AML-193 (cell line): Measurements from ENCODE around the gene SLC12A9.
"Not testable (repeated sequence)": the region's sequence is repeated elsewhere in the genome, so short reads cannot be mapped to it uniquely, and the experiment has no call there.

Source experiments
- DNase-seq, 2 experiments: peaks; one replicate each; lab custom pipeline; 2025; lab: John Stamatoyannopoulos, UW

SLC12A9 gene

DNA sequence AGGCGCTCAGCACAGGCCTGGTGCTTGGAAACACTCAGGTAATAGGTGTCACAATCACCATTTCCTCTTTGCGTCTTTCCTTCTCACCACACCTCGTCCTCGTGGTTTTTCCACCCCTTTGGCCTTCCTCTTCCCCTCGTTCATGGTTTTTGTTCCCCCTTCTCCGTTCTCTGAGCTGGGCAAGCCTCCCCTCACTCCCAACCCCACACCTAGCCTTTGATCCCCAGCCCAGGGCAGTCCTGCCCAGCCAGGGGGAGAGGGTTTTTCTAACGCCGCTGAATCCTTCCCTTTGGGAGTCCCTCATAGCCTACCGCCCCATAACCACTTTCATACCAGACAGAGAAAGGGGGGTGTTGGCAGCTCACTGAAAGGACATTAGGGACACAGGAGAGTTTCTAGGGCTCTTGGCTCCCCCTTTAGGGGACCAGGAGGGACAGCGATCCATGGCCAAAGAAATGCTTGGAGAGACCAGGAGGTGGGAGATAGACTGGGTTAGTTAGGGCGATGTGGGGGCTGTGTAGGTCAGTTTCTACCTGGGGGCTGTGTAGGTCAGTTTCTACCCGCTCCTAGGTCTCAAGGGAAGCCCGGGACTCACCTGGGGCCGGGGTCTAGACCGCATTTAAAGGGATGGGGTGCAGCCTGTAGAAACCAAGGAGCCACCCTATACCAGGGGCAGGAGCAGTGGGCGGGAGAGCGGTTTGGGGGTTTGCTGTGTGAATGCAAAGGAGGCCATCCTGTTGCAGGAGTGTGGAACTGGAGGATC lies 26.6 kb upstream of the SLC12A9 start:
- DNase-seq, result peak; percentile 40 to 43

DNA sequence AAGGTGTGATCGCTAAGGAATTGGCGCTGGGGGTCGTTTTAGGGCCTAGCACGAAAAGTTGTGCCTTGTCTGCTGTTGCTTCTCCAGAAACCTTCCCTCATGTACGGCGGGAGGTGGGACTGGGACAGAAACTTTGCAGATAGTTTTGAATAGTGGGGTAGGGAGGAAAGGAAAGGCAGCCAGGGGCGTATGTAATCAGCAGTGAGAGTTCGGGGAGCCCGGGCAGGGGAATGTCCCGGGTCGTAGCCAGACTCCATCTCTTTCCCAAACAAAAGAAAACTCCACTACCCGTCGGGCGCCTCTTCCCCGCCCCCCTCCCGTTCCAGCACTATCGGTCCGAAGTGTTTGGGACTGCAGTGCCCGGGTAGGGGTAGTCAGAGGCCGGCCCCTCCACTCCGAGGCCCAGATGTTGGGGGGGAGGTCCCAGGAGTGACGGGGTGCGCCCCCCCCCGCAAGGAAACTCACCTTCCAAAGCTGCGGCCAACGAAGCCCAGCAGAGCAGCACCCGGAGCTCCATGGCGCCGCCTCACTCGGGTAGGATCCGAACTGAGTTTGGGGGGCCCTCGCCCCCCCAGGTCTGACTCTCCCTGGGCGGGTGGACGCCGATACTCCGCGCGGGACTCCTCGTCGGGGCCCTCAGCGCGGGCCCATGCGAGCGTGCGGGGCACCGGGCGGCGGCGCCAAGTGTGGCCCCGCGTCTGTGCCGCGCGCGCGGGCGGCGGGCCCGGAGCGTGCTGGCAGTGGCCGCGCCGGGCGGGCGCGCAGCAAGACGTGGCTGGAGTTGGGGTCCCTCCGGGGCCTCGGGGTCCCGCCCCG lies 25.8 kb upstream of the SLC12A9 start:
- no peak for DNase-seq

DNA sequence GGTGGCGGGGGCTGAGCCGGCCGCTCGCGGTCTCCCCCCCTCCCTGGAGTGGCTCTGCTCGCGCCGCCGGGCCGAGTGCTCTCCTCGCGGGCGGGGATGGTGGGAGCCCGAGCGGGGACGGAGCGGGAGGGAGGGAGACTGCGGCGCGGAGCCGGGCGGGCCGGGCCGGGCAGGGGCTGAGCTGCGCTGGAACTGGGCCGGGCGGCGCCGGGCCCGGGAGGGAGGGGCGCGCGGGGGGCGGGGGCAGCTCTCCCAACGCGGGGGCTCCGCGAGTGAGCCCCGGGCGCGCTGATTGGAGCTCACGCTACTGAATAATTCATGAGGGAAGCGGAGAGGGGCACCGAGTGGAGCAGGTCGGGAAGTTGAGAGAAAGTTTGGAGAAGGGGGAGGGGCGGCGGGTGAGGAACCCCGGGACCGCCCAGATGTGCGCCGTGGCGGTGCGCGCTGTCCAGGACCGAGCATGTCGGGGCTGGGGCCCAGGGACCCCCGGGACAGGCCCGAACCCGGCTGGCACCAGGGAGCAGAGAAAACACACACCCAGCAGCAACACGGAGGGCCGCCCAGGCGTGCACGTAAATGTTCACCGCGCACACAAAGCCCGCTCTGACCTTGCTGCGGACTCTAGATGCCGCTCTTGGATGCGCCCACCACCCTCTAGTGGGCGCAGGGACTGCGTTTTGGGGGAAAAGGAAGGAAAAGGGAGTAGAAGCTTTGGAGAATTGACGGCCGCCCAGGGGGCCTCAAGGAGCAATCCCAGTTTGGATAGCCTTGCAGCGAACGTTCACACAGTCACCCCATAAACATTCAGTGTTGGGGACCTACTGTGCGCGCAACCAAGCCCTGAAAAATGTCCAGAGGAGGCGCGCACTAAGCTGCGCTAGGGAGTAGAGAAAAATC lies 24.9 kb upstream of the SLC12A9 start, which contains the start of gene EPHB4:
Gene EPHB4 (minus strand): TSS at position 194 of the 897 bp plus-strand sequence. CDS start 493 bp downstream, outside the sequence.
- DNase-seq, result no peak

- no peak for DNase-seq
Observed at GRCh38 chr7:100829150-100829716, 23.3 kb upstream of the SLC12A9 start.

DNA sequence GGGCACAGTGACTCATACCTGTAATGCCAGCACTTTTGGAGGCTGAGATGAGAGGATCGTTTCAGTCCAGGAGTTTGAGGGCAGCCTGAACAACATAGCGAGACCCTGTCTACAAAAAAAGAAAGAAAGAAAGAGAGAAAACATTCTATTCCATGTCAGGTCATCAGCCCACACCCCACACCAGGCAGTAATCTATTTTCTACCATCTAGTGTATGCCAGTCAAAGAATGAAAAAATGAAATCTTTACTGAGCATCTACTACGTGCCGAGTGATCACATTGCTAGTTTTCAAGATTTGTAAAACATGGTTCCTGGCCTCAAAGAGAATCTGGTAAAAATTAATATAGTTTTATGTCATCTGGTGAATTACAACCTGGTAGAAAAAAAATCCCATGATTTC lies 22.1 kb upstream of the SLC12A9 start:
- no peak for DNase-seq

- DNase-seq, result no peak
Observed at GRCh38 chr7:100832281-100832633, 20.3 kb upstream of the SLC12A9 start.

DNA sequence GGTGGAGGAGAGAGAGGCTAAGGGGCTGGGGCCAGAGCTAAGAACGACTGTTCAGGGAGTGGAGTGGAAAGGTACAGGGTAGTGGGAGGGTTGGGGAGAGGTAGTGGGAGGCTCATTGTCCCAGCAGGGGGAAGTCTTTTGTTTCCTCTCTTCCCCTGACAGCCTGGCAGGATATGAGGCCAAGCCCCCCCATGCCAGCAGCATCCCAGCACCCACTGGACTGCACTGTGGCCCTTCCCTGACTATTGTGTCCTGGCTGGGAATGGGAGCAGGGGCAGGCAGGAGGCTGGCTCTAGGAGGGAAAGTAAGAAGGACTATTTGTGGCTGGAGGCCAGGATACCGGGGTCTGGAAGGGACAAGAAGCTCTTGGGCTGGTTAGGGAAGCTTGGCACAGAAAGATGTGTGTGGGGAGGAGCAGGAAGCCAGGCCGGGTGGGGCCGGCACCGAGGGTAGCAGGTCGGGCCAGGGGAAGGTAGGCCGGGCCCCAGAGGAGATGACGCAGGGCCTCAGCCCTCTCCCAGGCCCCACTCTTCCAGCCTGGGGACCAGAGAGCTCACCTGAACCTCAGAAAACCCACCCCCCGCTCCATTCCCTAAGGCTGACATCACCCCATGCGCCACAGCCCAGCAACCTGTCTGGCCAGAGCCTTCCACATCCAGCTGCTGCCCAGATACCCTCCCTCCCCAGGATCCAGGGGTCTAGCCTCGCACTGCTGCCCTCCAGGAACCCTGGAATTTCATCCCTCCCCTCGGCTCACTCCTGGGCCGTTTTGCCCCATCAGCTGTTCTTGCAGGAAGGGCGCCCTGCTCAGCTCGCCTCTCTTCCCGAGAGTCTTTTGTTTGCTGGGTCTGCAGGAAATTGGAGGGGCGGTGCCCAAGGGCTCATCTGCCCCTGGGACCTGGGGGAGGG lies 16.4 kb upstream of the SLC12A9 start:
- DNase-seq, result no peak

GRCh38 chr7:100836812-100837098 lies 15.8 kb upstream of the SLC12A9 start:
- DNase-seq, result no peak

DNA sequence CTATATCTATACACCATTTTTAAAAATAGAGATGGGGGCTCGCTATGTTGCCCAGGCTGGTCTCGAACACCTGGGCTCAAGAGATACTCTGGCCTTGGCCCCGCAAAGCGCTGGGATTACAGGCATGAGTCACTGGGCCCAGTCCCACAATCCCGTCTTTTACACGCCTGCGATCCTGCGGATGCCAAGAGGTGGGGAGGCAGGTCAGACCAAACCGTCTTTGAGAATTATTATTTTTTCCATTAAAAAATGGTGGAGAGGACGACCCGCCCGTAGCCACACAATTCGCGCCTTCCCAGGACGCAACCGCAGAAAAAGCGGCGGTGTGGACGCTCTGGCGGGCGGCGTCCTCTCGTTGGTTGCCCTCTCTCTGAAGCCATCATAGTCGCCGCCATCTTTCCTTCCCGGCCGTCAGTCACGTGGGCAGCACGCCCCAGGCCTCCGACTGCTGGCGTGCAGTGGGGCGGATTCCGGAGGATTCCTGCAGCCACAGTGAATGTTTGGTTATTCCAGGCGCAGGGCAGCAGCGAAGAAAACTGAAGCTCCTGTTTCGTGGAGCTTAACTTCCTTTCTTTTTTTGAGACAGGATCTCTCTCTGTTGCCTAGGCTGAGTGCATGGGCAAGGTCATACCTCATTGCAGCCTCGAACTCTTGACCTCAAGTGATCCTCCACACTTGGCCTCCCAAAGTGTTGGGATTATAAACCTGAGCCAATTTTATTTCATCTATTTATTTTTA lies 15.2 kb upstream of the SLC12A9 start:
- DNase-seq, result peak; percentile 43 to 59

DNA sequence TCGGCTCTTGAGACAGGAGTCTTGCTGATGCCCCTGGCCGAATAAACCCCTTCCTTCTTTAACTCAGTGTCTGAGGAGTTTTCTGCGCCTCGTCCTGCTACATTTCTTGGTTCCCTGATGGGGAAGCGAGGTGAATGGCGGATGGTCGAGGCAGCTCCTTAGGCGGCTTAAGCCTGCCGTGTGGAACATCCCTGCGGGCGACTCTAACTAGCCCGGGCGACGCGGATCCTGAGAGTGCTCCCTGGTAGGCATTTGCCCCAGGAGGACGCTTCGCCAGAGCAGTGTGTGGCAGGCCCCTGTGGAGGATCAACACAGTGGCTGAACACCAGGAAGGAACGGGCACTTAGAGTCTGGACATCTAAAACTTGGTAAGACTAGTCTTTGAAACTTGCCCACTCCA lies 13.2 kb upstream of the SLC12A9 start:
- DNase-seq, result no peak

GRCh38 chr7:100840470-100841100 lies 11.9 kb upstream of the SLC12A9 start:
- no peak for DNase-seq

GRCh38 chr7:100847360-100847759 lies 5.2 kb upstream of the SLC12A9 start:
- no peak for DNase-seq

DNA sequence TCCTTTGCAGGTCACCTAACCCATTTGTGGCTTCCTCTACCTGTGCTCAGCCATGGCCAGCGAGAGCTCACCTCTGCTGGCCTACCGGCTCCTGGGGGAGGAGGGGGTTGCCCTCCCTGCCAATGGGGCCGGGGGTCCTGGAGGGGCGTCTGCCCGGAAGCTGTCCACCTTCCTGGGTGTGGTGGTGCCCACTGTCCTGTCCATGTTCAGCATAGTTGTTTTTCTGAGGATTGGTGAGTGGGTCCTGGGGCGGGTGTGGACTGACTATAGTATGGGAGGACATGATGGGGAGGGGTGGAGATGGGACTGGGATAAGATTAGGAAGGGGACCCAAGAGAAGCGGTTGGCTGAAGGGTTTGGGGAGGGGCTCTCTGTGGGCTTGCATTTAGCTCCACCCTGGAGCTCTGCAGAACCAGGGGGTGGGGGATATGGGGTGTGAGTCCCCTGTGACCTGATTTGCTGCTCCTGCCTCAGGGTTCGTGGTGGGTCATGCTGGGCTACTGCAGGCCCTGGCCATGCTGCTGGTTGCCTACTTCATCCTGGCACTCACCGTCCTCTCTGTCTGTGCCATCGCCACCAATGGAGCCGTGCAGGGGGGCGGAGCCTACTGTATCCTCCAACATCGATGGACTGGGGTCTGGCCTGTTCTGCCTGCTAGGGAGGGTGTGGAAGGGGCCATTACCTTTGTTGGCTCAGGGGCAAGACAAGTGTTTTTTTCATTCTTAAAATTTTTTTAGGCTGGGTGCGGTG lies 1.8 kb downstream of the SLC12A9 start:
- DNase-seq, result no peak

DNA sequence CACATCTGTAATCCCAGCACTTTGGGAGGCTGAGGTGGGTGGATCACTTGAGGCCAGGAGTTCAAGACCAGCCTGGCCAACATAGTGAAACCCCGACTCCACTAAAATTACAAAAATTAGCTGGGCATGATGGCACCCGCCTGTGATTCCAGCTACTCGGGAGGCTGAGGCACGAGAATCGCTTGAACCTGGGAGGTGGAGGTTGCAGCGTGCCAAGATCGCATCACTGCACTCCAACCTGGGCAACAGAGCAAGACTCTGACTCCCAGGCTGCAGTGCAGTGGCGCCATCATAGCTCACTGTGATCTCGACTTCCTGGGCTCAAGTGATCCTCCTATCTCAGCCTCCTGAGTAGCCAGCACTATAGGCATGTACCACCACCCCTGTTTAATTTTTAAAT lies 2.4 kb downstream of the SLC12A9 start:
- DNase-seq, result not testable (repeated sequence)

DNA sequence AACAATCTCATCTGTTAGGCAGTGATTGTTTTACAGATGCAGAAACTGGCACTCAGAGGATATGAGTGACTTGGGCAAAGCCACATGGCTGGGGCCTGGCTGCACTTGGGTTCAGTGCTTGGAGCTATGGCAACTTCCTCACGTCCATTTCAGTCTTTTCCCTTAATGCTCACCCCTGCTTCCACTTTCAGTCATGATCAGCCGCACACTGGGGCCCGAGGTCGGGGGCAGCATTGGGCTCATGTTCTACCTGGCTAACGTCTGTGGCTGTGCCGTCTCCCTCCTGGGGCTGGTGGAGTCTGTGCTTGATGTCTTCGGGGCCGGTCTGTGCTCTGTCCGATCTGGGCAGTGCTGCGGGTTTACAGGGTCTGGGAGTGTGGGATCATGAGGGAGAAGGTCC lies 3.0 kb downstream of the SLC12A9 start:
- no peak for DNase-seq

- DNase-seq, result no peak
Observed at GRCh38 chr7:100856871-100857282, 4.4 kb downstream of the SLC12A9 start.

DNA sequence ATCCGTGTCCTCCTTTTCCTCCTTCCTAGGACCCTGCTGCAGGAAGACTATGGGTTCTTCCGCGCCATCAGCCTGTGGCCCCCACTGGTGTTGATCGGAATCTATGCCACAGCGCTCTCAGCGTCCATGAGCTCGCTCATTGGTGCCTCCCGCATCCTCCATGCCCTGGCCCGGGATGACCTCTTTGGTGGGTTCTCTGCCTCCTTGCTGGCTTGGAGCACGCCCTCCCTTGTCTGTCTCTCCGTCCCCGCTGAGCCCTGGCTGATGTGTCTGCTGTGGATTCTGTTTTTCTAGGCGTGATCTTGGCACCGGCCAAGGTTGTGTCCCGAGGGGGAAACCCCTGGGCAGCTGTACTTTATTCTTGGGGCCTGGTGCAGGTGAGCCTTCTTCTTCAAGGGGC lies 7.3 kb downstream of the SLC12A9 start:
- DNase-seq, result no peak

- no peak for DNase-seq
Observed at GRCh38 chr7:100860702-100861615, 8.4 kb downstream of the SLC12A9 start.
